GM10847 (cell line): Measurements from ENCODE around the gene ADH1A.

Experiments used
- POLR2A ChIP-seq: IDR thresholded peaks from 2 replicates; pipeline ENCODE4 v1.6.1; 2011; ENCODE audit not compliant: insufficient read length; ENCODE audit errors: extremely low read depth

The ADH1A gene

GRCh38 chr4:99301376-99302164 is 10.8 kb upstream of the ADH1A start:
- no peak for TF ChIP-seq POLR2A

- no peak for TF ChIP-seq POLR2A
Measured at GRCh38 chr4:99300934-99301333, 10.1 kb upstream of the ADH1A start.

GRCh38 chr4:99293357-99293756 is 2.6 kb upstream of the ADH1A start:
- no peak for TF ChIP-seq POLR2A

- TF ChIP-seq POLR2A, result no peak
Measured at GRCh38 chr4:99285387-99285786, 5.4 kb downstream of the ADH1A start.

- no peak for TF ChIP-seq POLR2A
Measured at GRCh38 chr4:99282731-99283130, 8.1 kb downstream of the ADH1A start.

GRCh38 chr4:99281261-99281660 is 9.5 kb downstream of the ADH1A start:
- no peak for TF ChIP-seq POLR2A

GRCh38 chr4:99276417-99276816 is 14.4 kb downstream of the ADH1A start:
- no peak for TF ChIP-seq POLR2A

GRCh38 chr4:99275885-99276284 is 14.9 kb downstream of the ADH1A start:
- TF ChIP-seq POLR2A, result no peak

GRCh38 chr4:99275050-99275449 is 15.7 kb downstream of the ADH1A start:
- no peak for TF ChIP-seq POLR2A

- no peak for TF ChIP-seq POLR2A
Measured at GRCh38 chr4:99273704-99274103, 17.1 kb downstream of the ADH1A start.

- TF ChIP-seq POLR2A, result no peak
Measured at GRCh38 chr4:99264927-99265326, 25.9 kb downstream of the ADH1A start.

- no peak for TF ChIP-seq POLR2A
Measured at GRCh38 chr4:99252746-99253145, 38.0 kb downstream of the ADH1A start.

GRCh38 chr4:99248714-99249113 is 42.1 kb downstream of the ADH1A start:
- no peak for TF ChIP-seq POLR2A

- TF ChIP-seq POLR2A, result no peak
Measured at GRCh38 chr4:99235955-99236354, 54.8 kb downstream of the ADH1A start.

GRCh38 chr4:99234331-99235010 is 56.3 kb downstream of the ADH1A start:
- no peak for TF ChIP-seq POLR2A
